Sigmoid colon (tissue), 7 donors: ENCODE results near the gene BARX2. TPM values are rescaled to one million over a fixed set of nuclear protein-coding genes. Genes with fewer than 3 reads are reported as not detected.

Experiments used
- DNase-seq: peaks from one replicate; pipeline ENCODE4 v3.0.0-alpha.2; 2019
- H3K27ac ChIP-seq, 4 donors: fragments of 200-600 bp; sonication (generic); one replicate each; pipeline ENCODE4 v1.5.1; 2016 to 2019; ENCODE audit warnings: mild to moderate bottlenecking in 1 of 4
- H3K27me3 ChIP-seq, 3 donors: fragments of 200-600 bp; sonication (generic); one replicate each; pipeline ENCODE4 v1.5.1; 2019; ENCODE audit warnings: mild to moderate bottlenecking in 1 of 3
- H3K36me3 ChIP-seq, 4 donors: fragments of 200-600 bp; sonication (generic); one replicate each; pipeline ENCODE4 v1.5.1; 2016 to 2019
- H3K4me1 ChIP-seq, 4 donors: fragments of 200-600 bp; sonication (generic); one replicate each; pipeline ENCODE4 v1.5.1; 2017 to 2019
- H3K4me3 ChIP-seq, 4 donors: fragments of 200-600 bp; sonication (generic); one replicate each; pipeline ENCODE4 v1.5.1; 2017 to 2019; ENCODE audit warnings: mild to moderate bottlenecking in 2 of 4, moderate library complexity in 1 of 4
- H3K9me3 ChIP-seq, 4 donors: fragments of 200-600 bp in 3 of 4; sonication (generic) in 3 of 4; one replicate each; pipeline versions ENCODE4 v1.5.1 to v1.6.1; 2013 to 2019
- EP300 ChIP-seq, 4 donors: sonication (generic); formaldehyde crosslinking; IDR thresholded peaks; one replicate each; pipeline ENCODE4 v1.6.1; 2017; ENCODE audit warnings: antibody characterized with exemption in 4 of 4
- POLR2A ChIP-seq, 2 donors: fragments of 450-650 bp; IDR thresholded peaks; one replicate each; pipeline ENCODE4 v1.6.1; 2016; ENCODE audit warnings: antibody characterized with exemption in 2 of 2, mild to moderate bottlenecking in 2 of 2, moderate library complexity in 2 of 2
- POLR2AphosphoS5 ChIP-seq, 4 donors: sonication (generic); formaldehyde crosslinking; IDR thresholded peaks; one replicate each; pipeline ENCODE4 v1.6.1; 2017; ENCODE audit warnings: antibody characterized with exemption in 4 of 4
- WGBS, 2 donors: extraction: QIAGEN DNeasy Blood & Tissue Kit; methylation state at CpG; one replicate each; pipeline ENCODE4 v1.1.7; 2013; 5-methylcytosine and 5-hydroxymethylcytosine counted together
- intact Hi-C: fragments of 100-400 bp; cut with DNase I; formaldehyde crosslinking; loops from one replicate; pipeline ENCODE4 v1.15.1; 2023
- polyA plus RNA-seq, 3 donors: library from polyadenylated mRNA; stranded (reverse); fragments of 200-250 nt; gene quantifications; one replicate each; pipeline ENCODE4 v1.2.3, GENCODE V29; 2013
- total RNA-seq, 4 donors: library from RNA; depleted of rRNA; stranded (reverse); fragments of >200 nt; gene quantifications; one replicate each; pipeline ENCODE4 v1.1.0, GENCODE V29; 2016
- TF ChIP-seq, protein P1 (sequence below), 4 experiments: fragments of 450-650 bp in 3 of 4; fragments of 200-600 bp in 1 of 4; IDR thresholded peaks; one replicate each; pipeline ENCODE4 v1.5.1; 2016 to 2019; ENCODE audit warnings: antibody characterized with exemption in 4 of 4, mild to moderate bottlenecking in 3 of 4, moderate library complexity in 2 of 4
- donor health status: healthy with polysubstance abuse.
- donor health status: Bipolar disorder and iron deficiency.
- donor health status: healthy.

BARX2 gene
- total and polyA plus RNA-seq, 7 donors, result 10.0 to 19.7 (median 12.0) TPM; not detected in 4

DNA sequence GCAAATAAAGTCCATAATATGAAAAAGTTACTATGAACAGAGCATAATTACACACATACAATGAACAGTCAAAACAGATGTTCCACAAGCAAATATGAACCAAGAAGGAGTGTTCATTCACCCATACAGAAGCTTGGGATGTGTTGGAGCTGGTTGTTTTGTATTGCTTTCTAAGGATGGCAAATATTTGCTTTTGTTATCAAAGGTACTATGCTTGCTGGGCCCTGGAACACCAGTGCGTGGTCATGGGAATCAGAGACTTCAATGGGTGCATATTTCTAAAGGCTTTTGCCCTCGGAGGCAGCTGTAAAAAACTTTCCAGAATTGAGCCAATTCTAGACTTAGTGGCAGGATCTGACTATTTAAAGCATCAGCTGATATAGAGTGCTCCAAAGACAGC lies 85.1 kb downstream of the BARX2 start:
- Histone ChIP-seq H3K4me3 (no peak overlapping the region), H3K9me3 (no peaks in the 10 kb centered on the region), H3K4me1 (no peaks in the 10 kb centered on the region), H3K27me3 (peaks cover 0 to 21% (median 7%) of the 10 kb centered on the region in 3 donors), H3K36me3 (no peaks in the 10 kb centered on the region), H3K27ac (no peak overlapping the region)
- TF ChIP-seq EP300 (IDR thresholded peaks at IDR 0.05), result no peak
- TF ChIP-seq, protein P1, sequence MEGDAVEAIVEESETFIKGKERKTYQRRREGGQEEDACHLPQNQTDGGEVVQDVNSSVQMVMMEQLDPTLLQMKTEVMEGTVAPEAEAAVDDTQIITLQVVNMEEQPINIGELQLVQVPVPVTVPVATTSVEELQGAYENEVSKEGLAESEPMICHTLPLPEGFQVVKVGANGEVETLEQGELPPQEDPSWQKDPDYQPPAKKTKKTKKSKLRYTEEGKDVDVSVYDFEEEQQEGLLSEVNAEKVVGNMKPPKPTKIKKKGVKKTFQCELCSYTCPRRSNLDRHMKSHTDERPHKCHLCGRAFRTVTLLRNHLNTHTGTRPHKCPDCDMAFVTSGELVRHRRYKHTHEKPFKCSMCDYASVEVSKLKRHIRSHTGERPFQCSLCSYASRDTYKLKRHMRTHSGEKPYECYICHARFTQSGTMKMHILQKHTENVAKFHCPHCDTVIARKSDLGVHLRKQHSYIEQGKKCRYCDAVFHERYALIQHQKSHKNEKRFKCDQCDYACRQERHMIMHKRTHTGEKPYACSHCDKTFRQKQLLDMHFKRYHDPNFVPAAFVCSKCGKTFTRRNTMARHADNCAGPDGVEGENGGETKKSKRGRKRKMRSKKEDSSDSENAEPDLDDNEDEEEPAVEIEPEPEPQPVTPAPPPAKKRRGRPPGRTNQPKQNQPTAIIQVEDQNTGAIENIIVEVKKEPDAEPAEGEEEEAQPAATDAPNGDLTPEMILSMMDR (IDR thresholded peaks at IDR 0.05), result no peak
- no peak for TF ChIP-seq POLR2AphosphoS5 (IDR thresholded peaks at IDR 0.05)
- no peak for TF ChIP-seq POLR2A (IDR thresholded peaks at IDR 0.05)
- DNase-seq, result no peak
- intact Hi-C loops, result no loop called here
- WGBS, 2 donors, result 15 to 64% methylated on average over 2 of the region's 2 CpGs

DNA sequence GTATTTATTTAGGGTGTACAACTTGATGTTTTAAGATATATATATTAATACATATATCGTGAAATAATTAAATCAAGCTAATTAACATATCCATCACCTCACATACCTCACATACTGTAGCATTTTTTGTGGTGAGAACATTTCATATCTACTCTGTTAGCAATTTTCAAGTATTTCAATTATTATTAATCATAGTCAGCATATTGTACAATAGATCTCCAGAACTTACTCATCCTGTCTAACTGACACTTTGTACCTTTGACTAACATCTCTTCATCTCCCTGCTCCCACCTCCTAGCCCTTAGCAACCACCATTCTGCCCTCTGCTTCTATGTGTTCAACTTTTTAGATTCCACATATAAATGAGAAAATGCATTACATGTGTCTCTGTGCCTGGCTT lies 108.4 kb downstream of the BARX2 start:
- H3K9me3 ChIP-seq, result no peaks in the 10 kb centered on the region
- no peak overlapping the region for H3K4me3 ChIP-seq
- H3K36me3 ChIP-seq, result no peaks in the 10 kb centered on the region
- no peaks in the 10 kb centered on the region for H3K4me1 ChIP-seq
- WGBS, 2 donors, result 82 to 85% methylated on average over 1 of the region's 1 CpG
- intact Hi-C loops, result no loop called here
- no peak for DNase-seq
- TF ChIP-seq POLR2AphosphoS5 (IDR thresholded peaks at IDR 0.05) (no peak), POLR2A (IDR thresholded peaks at IDR 0.05) (no peak)
- H3K27me3 ChIP-seq, result no peaks in the 10 kb centered on the region
- no peak overlapping the region for H3K27ac ChIP-seq

DNA sequence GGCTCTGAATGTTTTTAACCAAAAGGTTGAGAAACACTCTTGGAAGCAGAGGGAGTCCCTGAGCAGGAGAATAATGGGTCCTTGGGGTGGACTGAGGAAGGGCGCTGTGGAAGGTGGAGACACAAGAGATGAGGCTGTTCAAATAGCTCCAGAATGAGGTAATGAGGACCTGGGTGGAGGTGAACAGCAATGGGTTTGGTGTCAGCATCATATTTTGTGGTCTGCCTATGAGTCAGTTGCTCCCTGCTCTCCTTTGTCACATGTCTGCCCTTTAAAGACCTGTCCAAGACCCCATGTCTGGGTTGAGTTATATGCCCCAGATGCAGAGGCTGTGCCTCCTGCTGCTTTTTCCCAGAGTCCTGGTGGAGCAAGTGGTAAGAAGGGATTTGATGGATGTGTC lies 113.6 kb downstream of the BARX2 start:
- Histone ChIP-seq H3K36me3 (no peaks in the 10 kb centered on the region), H3K4me1 (no peaks in the 10 kb centered on the region), H3K27ac (no peak overlapping the region), H3K4me3 (no peak overlapping the region), H3K9me3 (no peaks in the 10 kb centered on the region), H3K27me3 (no peaks in the 10 kb centered on the region)
- DNase-seq, result no peak
- intact Hi-C loops, result no loop called here
- WGBS, 2 donors, result 90 to 91% methylated on average over 1 of the region's 1 CpG
- TF ChIP-seq POLR2A (IDR thresholded peaks at IDR 0.05) (no peak), EP300 (IDR thresholded peaks at IDR 0.05) (no peak), POLR2AphosphoS5 (IDR thresholded peaks at IDR 0.05) (no peak)
- TF ChIP-seq, protein P1 (IDR thresholded peaks at IDR 0.05), result no peak

DNA sequence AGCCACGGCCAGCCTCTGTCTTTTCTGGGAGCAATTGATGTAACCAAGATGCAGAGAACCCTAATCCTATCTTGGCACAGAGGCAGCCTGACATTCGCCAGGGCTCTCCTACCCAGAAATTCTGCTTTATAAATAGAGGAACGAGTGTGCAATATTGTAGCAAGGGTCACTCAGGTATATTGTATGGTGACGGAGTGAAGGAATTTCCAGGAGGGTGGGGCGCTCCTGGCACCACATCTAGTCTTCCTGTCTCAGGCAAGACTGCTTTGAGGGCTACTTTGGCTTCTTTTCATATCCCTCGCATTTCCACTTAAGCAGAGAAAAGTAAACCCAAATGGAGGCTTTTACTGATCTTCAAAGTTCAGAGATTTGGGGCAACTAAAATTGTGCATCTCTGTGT lies 114.4 kb downstream of the BARX2 start:
- 32 to 70% methylated on average over 6 of the region's 6 CpGs for WGBS, 2 donors
- no peak for DNase-seq
- Histone ChIP-seq H3K9me3 (no peaks in the 10 kb centered on the region), H3K4me3 (no peak overlapping the region), H3K4me1 (no peaks in the 10 kb centered on the region), H3K27ac (no peak overlapping the region), H3K27me3 (no peaks in the 10 kb centered on the region), H3K36me3 (no peaks in the 10 kb centered on the region)
- TF ChIP-seq POLR2A (IDR thresholded peaks at IDR 0.05), result no peak
- TF ChIP-seq, protein P1 (IDR thresholded peaks at IDR 0.05), result no peak
- TF ChIP-seq POLR2AphosphoS5 (IDR thresholded peaks at IDR 0.05), result no peak
- TF ChIP-seq EP300 (IDR thresholded peaks at IDR 0.05), result no peak
- intact Hi-C loops, result no loop called here

DNA sequence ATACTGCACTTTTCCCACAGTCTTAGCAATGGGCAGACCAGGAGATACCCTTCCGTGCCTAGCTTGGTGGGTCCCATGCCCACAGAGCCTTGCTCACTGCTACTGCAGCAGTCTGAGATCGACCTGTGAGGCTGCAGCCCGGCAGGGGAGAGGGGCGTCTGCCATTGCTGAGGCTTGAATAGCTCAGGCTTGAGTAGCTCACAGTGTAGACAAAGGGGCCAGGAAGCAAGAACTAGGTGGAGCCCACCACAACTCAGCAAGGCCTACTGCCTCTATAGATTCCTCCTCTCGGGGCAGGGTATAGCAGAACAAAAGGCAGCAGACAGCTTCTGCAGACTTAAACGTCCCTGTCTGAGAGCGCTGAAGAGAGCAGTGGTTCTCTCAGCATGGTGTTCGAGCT lies 118.1 kb downstream of the BARX2 start:
- TF ChIP-seq POLR2AphosphoS5 (IDR thresholded peaks at IDR 0.05), result no peak
- no peak for TF ChIP-seq POLR2A (IDR thresholded peaks at IDR 0.05)
- no peak for TF ChIP-seq EP300 (IDR thresholded peaks at IDR 0.05)
- TF ChIP-seq, protein P1 (IDR thresholded peaks at IDR 0.05), result no peak
- H3K27ac ChIP-seq, result no peak overlapping the region
- no peaks in the 10 kb centered on the region for H3K9me3 ChIP-seq
- no peaks in the 10 kb centered on the region for H3K27me3 ChIP-seq
- intact Hi-C loops, result no loop called here
- DNase-seq, result no peak
- H3K4me3 ChIP-seq, result no peak overlapping the region
- H3K36me3 ChIP-seq, result no peaks in the 10 kb centered on the region
- H3K4me1 ChIP-seq, result no peaks in the 10 kb centered on the region
- WGBS, 2 donors, result 93% methylated on average over 8 of the region's 8 CpGs

Other genes with a start within 250 kb of the BARX2 start
- 10 to 100 TPM in 3 of 4 donors, 1 to 10 TPM in 1; 9.2 to 18.1 (median 12.4) TPM for gene ARHGAP32, start 183.5 kb upstream of the BARX2 start, total RNA-seq
- 10 to 100 TPM; 10.8 to 20.0 (median 12.0) TPM for gene ARHGAP32, start 183.5 kb upstream of the BARX2 start, polyA plus RNA-seq